HG02798 (cell line): Measurements from ENCODE around the gene ZNF628.

Source experiments
- ATAC-seq: cut with Tn5 transposase; IDR thresholded peaks from one replicate; pipeline ENCODE4 v1.9.1; 2021; ENCODE audit warnings: mild to moderate bottlenecking; ENCODE audit not compliant: unreplicated experiment, poor library complexity

ZNF628 gene

DNA sequence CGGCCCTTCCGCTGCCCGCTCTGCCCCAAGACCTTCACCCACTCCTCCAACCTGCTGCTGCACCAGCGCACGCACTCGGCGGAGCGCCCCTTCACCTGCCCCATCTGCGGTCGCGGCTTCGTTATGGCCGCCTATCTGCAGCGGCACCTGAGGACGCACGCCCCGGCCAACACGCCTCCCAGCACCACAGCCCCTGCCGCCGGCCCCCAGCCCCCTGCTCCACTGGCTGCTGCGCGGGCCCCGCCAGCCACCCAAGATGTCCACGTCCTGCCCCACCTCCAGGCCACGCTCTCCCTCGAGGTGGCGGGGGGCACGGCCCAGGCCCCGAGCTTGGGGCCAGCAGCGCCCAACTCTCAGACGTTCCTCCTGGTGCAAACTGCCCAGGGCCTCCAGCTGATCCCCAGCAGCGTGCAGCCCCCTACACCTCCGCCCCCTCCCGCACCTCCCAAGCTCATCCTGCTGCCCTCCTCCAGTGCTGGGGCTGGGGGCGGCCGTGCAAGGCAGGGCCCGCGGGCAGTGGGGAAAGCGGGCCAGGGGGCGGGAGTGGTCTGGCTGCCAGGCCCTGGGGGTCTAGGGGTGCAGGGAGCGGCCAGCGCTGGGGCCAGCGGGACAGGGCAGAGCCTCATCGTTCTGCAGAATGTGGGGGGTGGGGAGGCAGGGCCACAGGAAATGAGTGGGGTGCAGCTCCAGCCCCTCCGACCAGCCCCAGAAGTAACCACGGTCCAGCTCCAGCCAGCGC is 6.7 kb downstream of the ZNF628 start:
- ATAC-seq = no peak

DNA sequence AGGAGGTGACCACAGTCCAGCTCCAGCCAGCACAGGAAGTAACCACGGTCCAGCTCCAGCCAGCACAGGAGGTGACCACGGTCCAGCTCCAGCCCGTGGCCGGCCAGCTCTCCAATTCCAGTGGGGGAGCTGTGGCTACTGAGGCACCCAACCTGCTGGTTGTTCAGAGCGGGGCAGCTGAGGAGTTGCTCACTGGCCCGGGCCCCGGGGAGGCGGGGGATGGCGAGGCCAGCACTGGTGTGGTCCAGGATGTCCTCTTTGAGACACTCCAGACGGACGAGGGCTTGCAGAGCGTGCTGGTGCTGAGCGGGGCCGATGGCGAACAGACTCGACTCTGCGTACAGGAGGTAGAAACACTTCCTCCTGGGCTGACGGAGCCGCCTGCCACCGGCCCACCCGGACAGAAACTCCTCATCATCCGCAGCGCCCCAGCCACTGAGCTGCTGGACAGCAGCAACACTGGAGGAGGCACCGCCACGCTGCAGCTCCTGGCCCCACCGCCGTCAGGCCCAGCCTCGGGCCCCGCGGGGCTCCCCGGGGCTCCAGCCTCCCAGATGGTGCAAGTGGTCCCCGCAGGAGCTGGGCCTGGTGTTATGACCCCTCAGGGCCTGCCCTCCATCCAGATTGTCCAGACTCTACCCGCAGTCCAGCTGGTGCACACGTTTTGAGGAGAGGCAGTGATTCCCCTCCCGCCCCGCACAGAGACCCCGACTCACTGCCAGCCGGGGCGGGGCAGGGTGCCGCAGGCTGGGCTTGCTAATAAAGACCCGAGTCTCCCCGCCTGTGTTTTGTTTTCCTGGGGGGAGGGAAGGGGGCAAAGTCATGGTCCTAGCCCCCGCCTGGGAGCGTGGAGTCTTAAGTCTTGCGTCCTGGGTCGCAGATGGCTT is 7.5 kb downstream of the ZNF628 start:
- no peak for ATAC-seq

DNA sequence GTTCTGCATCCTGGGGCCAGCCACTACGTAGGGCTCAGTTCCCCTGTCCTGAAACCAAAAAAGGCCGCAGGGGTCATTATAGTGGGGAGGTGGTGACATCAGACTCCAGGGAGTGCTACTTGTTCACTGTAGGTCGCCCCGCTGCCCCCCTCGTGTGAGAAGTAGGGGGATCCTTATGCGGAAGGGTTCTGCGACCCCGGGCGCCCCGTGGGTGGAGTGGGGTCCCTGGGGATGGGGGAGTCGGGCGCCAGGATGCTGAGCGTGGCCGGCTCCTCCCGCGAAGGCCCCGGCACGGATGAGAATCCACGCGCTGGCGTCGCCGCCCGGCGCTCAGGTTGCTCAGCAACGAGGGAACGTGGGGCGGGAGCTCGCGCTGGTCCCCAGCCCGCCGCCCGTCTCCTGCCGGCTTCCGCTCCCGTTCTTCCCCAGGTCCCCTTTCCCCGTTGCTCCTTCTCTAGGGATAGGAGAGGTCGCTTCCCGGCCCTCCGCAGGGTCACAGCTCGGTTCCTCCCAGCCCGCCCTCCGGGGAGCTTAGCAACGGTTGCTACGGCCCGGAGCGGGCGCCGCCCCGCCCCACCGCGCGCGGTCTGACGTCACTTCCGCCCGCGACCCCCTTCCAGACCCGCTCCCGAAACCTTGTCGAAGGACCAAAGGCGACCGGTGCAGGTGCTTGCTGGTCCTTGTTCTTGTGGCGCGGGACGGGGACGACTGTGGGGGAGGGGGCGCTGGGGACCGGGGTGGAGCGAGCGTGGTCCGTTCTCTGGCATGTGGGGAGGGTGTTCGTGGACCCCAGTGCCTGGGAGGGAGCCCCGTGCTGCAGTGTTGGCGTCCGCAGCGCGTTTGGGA is 8.4 kb downstream of the ZNF628 start, which contains the start of gene NAT14:
TSS of gene NAT14 (plus strand) at position 596 of the 846 bp plus-strand sequence. CDS start 521 bp downstream, outside the sequence.
- no peak for ATAC-seq

DNA sequence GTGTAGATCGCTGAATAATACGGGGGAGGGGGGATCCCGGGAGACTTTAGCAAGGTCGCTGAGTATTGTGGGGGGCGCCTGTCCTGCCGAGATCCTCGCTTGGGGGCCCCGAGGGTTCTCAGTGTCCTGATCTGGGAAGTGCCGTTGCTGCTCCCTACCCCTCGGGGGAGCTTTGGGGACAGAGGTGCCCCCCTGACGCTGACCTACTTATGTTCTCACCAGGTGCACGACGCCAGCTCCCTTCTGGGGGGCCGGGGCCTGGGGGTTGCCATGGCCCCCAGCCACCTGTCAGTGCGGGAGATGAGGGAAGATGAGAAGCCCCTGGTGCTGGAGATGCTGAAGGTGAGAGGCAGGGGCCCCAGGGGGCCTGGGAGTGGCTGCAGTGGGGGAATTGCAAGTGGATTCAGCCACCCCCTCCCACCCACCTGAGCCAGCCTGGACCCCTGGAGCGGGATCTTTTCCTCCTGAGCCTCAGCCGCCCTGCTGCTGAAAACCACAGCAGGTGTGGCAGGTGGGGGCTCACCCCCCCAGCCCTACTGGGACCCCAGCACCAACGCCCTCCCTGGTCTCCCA is 9.1 kb downstream of the ZNF628 start:
- no peak for ATAC-seq

DNA sequence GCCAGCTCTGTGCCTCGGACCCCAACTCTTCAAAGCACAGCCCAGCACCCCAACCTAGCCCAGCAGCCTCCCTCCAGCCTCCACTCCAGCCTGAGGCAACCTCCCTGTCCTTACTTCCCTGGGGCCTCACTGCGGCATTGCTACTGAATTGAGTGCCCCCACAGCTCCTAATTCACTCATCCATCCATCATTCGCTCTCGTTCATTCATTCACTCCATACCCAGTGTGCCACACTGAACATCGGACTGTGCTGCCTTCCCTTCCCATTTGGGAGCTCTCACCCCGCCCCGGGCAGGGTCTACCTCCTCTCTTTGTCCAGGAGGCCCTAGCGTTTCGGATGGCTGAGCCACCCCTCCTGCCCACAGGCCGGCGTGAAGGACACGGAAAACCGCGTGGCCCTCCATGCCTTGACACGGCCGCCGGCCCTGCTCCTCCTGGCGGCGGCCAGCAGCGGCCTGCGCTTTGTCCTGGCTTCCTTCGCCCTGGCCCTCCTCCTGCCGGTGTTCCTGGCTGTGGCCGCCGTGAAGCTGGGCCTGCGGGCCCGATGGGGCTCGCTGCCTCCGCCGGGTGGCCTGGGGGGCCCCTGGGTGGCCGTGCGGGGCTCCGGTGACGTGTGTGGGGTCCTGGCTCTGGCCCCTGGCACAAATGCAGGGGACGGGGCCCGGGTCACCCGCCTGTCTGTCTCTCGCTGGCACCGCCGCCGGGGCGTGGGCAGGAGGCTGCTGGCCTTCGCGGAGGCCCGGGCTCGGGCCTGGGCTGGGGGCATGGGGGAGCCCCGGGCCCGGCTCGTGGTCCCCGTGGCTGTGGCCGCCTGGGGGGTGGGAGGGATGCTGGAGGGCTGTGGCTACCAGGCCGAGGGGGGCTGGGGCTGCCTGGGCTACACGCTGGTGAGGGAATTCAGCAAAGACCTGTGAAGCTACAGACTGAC is 9.9 kb downstream of the ZNF628 start:
- ATAC-seq = no peak

DNA sequence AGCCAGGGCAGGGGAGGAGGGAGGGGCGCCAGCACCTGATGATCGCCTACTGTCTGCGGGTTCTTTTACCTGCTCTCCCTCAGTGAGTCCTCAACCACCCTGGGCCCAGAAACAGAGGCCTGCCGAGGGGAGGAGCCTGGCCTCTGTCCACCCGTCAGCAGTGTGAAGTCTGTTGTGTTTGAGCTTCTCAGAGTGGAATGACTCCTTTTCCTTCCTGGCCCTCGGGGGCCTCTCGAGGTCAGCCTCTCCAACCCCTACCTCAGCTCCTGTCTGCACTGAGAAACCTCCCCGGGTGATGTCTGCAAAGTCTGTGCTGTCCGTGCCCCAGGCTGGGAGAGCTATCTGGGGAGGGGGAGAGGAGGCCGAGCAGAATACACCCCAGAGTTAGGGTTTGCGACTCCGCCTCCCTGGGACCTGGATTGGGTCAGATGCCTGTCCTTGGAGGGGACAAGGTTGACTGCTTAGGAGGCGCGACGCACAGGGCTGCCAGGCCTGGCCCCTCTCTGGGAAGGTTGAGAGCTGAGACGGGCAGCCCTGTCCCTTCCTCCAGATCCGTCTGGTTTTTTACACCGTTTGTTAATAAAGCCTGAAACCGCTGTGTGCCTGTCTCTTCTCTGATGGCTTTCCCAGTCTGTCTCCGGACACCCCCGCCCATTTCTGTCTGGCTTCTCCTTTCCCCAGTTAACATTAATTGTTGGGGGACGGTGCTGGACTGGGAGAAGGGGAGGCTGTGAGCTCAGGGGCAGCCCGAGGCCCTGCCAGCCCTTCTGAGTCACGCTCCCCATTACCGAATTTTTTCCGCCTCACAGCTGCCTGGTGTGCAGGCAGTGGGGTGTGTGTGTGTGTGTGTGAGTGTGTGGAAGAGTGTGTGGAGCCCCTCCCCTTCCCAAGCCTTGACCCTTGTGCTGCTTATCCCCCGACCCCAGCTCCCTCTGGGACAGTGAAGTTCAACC is 10.8 kb downstream of the ZNF628 start:
- ATAC-seq = no peak

- no peak for ATAC-seq
Measured at GRCh38 chr19:55487924-55488687, 11.7 kb downstream of the ZNF628 start, which contains the start of gene SSC5D. Gene SSC5D (plus strand): TSS chr19:55488436. CDS start chr19:55488590, 154 bp downstream.

DNA sequence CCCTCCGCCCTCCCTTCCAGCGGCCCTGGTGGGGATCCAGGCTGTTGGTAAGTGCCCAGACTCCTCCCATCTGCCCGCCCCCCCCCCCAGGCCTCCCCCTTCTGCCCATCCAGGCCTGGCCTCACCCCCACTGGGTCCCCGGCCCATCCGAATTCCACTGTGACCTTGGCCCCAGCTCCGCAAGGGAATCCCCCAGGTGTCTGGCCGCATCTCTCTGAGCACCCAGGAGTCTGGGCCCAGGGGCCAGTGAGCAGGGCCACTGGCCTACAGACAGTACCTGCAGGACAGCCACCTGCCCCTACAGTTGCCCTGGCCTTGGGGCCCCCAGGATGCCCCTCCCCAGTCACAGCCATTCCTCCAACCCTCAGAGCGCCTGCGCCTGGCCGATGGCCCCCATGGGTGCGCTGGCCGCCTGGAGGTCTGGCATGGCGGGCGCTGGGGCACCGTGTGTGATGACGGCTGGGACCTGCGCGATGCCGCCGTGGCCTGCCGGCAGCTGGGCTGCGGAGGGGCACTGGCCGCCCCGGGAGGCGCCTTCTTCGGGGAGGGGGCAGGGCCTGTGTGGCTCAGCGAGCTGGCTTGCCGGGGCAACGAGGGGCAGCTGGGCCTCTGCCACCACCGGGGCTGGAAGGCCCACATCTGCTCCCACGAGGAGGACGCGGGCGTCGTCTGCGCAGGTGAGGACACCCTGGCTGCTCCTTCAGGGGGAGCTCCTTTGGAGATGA is 12.7 kb downstream of the ZNF628 start:
- ATAC-seq = no peak

GRCh38 chr19:55489711-55490477 is 13.5 kb downstream of the ZNF628 start:
- no peak for ATAC-seq

GRCh38 chr19:55490478-55491432 is 14.3 kb downstream of the ZNF628 start:
- no peak for ATAC-seq

GRCh38 chr19:55491546-55492360 is 15.3 kb downstream of the ZNF628 start:
- no peak for ATAC-seq

GRCh38 chr19:55492362-55492944 is 16.0 kb downstream of the ZNF628 start:
- no peak for ATAC-seq

DNA sequence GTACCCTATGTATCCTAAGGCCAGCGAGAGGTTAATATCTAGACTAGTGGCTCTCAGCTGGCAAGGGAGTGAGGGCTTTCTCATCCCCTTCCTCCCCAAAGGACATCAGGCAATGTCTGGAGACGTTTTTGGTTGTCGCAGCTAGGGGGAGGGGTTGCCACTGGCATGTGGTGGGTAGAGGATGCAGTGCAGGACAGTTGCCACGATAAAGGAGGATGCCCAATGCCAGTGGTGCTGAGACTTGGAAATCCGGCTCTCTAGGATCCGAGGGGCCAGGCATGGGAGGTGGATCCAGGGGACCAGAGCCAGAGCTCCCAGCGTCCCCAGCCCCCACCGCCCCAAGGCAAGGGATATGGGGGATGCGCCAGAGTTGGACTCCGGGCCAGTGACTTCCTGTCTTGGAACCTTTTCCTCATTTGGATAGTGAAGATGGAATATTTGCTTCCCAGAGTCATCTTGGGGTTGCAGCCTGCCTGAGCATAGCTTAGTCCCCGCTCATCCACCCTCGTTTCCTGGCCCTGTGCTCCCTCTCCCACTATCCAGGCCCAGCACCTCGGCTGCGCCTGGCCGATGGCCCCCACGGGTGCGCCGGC is 16.7 kb downstream of the ZNF628 start:
- no peak for ATAC-seq
